BE2C (cell line): ENCODE results near the gene RALGPS2.

Source experiments
- DNase-seq: peaks from one replicate; pipeline ENCODE4 v3.0.0-alpha.2; 2020
- H3K27me3 ChIP-seq: fragments of 250-450 bp; sonication (Bioruptor Pico); 2 replicates; pipeline ENCODE4 v1.5.1; 2020; ENCODE audit warnings: mild to moderate bottlenecking
- H3K36me3 ChIP-seq: fragments of 250-450 bp; sonication (Bioruptor Pico); 2 replicates; pipeline ENCODE4 v1.5.1; 2020; ENCODE audit warnings: mild to moderate bottlenecking
- H3K4me1 ChIP-seq: fragments of 250-450 bp; sonication (Bioruptor Pico); 2 replicates; pipeline ENCODE4 v1.5.1; 2020
- H3K4me3 ChIP-seq: 2 replicates; pipeline ENCODE4 v1.5.1; 2011; ENCODE audit warnings: low read depth, low read length
- H3K9me3 ChIP-seq: fragments of 250-450 bp; sonication (Bioruptor Pico); 2 replicates; pipeline ENCODE4 v1.5.1; 2020
- CTCF ChIP-seq: IDR thresholded peaks from 2 replicates; pipeline ENCODE4 v1.5.1; 2012; ENCODE audit warnings: mild to moderate bottlenecking, low read depth, low read length

The RALGPS2 gene

GRCh38 chr1:178953538-178954324, 228.7 kb downstream of the RALGPS2 start:
- Histone ChIP-seq H3K9me3 (no peaks in the 10 kb centered on the region), H3K36me3 (no peaks in the 10 kb centered on the region), H3K4me1 (no peaks in the 10 kb centered on the region), H3K27me3 (no peaks in the 10 kb centered on the region), H3K4me3 (no peak overlapping the region)
- DNase-seq, result no peak
- no peak for TF ChIP-seq CTCF

GRCh38 chr1:178954325-178954690, 229.3 kb downstream of the RALGPS2 start:
- H3K36me3 ChIP-seq, result no peaks in the 10 kb centered on the region
- no peaks in the 10 kb centered on the region for H3K27me3 ChIP-seq
- H3K4me1 ChIP-seq, result no peaks in the 10 kb centered on the region
- DNase-seq, result no peak
- H3K9me3 ChIP-seq, result no peaks in the 10 kb centered on the region
- no peak for TF ChIP-seq CTCF
- H3K4me3 ChIP-seq, result no peak overlapping the region

GRCh38 chr1:178954937-178955336, 229.9 kb downstream of the RALGPS2 start:
- no peak overlapping the region for H3K4me3 ChIP-seq
- H3K4me1 ChIP-seq, result no peaks in the 10 kb centered on the region
- H3K36me3 ChIP-seq, result no peaks in the 10 kb centered on the region
- no peaks in the 10 kb centered on the region for H3K27me3 ChIP-seq
- no peak for DNase-seq
- no peak for TF ChIP-seq CTCF
- H3K9me3 ChIP-seq, result no peaks in the 10 kb centered on the region

GRCh38 chr1:178955391-178955954, 230.4 kb downstream of the RALGPS2 start:
- Histone ChIP-seq H3K9me3 (no peaks in the 10 kb centered on the region), H3K4me1 (no peaks in the 10 kb centered on the region), H3K36me3 (no peaks in the 10 kb centered on the region), H3K27me3 (no peaks in the 10 kb centered on the region), H3K4me3 (no peak overlapping the region)
- DNase-seq, result no peak
- no peak for TF ChIP-seq CTCF

GRCh38 chr1:178958491-178958890, 233.4 kb downstream of the RALGPS2 start:
- DNase-seq, result no peak
- H3K4me3 ChIP-seq, result no peak overlapping the region
- H3K27me3 ChIP-seq, result no peaks in the 10 kb centered on the region
- H3K4me1 ChIP-seq, result no peaks in the 10 kb centered on the region
- no peaks in the 10 kb centered on the region for H3K9me3 ChIP-seq
- no peaks in the 10 kb centered on the region for H3K36me3 ChIP-seq
- no peak for TF ChIP-seq CTCF
